Left renal pelvis (tissue), 4 donors: ENCODE measurements around the gene B3GAT2. TPM values are rescaled to one million over a fixed set of nuclear protein-coding genes. Genes with fewer than 3 reads are reported as not detected.

Experiments used
- DNase-seq, 4 donors: peaks; one replicate each; pipeline ENCODE4 v3.0.0-alpha.2; 2013; ENCODE audit warnings: low read depth in 4 of 4, low spot score in 3 of 4
- polyA plus RNA-seq, 4 donors: library from polyadenylated mRNA; unstranded; fragments of 120-200 nt; gene quantifications; one replicate each; pipeline ENCODE4 v1.2.1, GENCODE V29; 2013; ENCODE audit not compliant: insufficient read length in 4 of 4

B3GAT2 gene
- polyA plus RNA-seq, 4 donors = 1.1 to 2.5 (median 1.4) TPM

- DNase-seq = no peak
Observed at GRCh38 chr6:70901324-70901723, 55.5 kb downstream of the B3GAT2 start.

- DNase-seq = no peak
Observed at GRCh38 chr6:70900047-70900446, 56.8 kb downstream of the B3GAT2 start.

- DNase-seq = no peak
Observed at GRCh38 chr6:70894001-70894400, 62.9 kb downstream of the B3GAT2 start.

- no peak for DNase-seq
Observed at GRCh38 chr6:70889270-70889669, 67.6 kb downstream of the B3GAT2 start.

GRCh38 chr6:70886661-70887060 is 70.2 kb downstream of the B3GAT2 start:
- DNase-seq = no peak

GRCh38 chr6:70886071-70886470 is 70.8 kb downstream of the B3GAT2 start:
- no peak for DNase-seq

- DNase-seq = peak; percentile 16 to 32 (median 20)
Observed at GRCh38 chr6:70884074-70884983, 72.5 kb downstream of the B3GAT2 start.

- no peak for DNase-seq
Observed at GRCh38 chr6:70879496-70879895, 77.4 kb downstream of the B3GAT2 start.

- DNase-seq = no peak
Observed at GRCh38 chr6:70874181-70874913, 82.5 kb downstream of the B3GAT2 start.

- DNase-seq = no peak
Observed at GRCh38 chr6:70872469-70872868, 84.4 kb downstream of the B3GAT2 start.

- DNase-seq = no peak
Observed at GRCh38 chr6:70864401-70864800, 92.5 kb downstream of the B3GAT2 start.

GRCh38 chr6:70863343-70863742 is 93.5 kb downstream of the B3GAT2 start:
- DNase-seq = no peak

GRCh38 chr6:70860920-70861319 is 95.9 kb downstream of the B3GAT2 start:
- no peak for DNase-seq

GRCh38 chr6:70860045-70860444 is 96.8 kb downstream of the B3GAT2 start:
- no peak for DNase-seq

GRCh38 chr6:70857387-70858077 is 99.3 kb downstream of the B3GAT2 start:
- no peak for DNase-seq

- DNase-seq = no peak
Observed at GRCh38 chr6:70852667-70853246, 104.1 kb downstream of the B3GAT2 start.

- DNase-seq = no peak
Observed at GRCh38 chr6:70849348-70850069, 107.4 kb downstream of the B3GAT2 start.

GRCh38 chr6:70847106-70848084 is 109.5 kb downstream of the B3GAT2 start:
- no peak for DNase-seq
